PC-3 (cell line): Measurements from ENCODE around the gene FBXW7. TPM values are rescaled to one million over a fixed set of nuclear protein-coding genes. Genes with fewer than 3 reads are reported as not detected.

Source experiments
- ATAC-seq: fragments of 200-7000 bp; cut with Tn5 transposase; 2 replicates; pipeline ENCODE4 v1.9.1; 2020; ENCODE audit warnings: mild to moderate bottlenecking, moderate library complexity
- BruUV-seq: library from RNA; stranded (reverse); fragments of 400-500 nt; replicated peaks from 2 replicates; lab custom pipeline; 2021; lab: Mats Ljungman, UMichigan
- CTCF ChIA-PET: fragments of 300-600 bp; sonication (Branson Sonifier 250); formaldehyde crosslinking; loops from one replicate; lab custom pipeline; 2022; ENCODE audit warnings: antibody characterized with exemption; lab: Charles Lee
- POLR2A ChIA-PET: fragments of 300-600 bp; sonication (Branson Sonifier 250); formaldehyde crosslinking; loops from one replicate; lab custom pipeline; 2022; ENCODE audit warnings: antibody characterized with exemption; ENCODE audit not compliant: unreplicated experiment; lab: Charles Lee
- DNase-seq: peaks from one replicate; pipeline ENCODE4 v3.0.0-alpha.2; 2015
- H2AFZ ChIP-seq: fragments of 300-600 bp; sonication (generic); 2 replicates; pipeline ENCODE4 v1.6.0; 2016; ENCODE audit warnings: antibody characterized with exemption, low read length
- H3F3A ChIP-seq: fragments of 300-600 bp; sonication (generic); one replicate; pipeline ENCODE4 v1.6.0; 2017; ENCODE audit warnings: antibody characterized with exemption, low read length, control low read depth, mild to moderate bottlenecking; ENCODE audit not compliant: unreplicated experiment
- H3K27ac ChIP-seq: fragments of 300-600 bp; sonication (generic); 2 replicates; pipeline ENCODE4 v1.5.1; 2016; ENCODE audit warnings: mild to moderate bottlenecking, low read length
- H3K27me3 ChIP-seq: fragments of 300-600 bp; sonication (generic); 2 replicates; pipeline ENCODE4 v1.6.1; 2016; ENCODE audit warnings: low read length, mixed read lengths
- H3K36me3 ChIP-seq: fragments of 300-600 bp; sonication (generic); 2 replicates; pipeline ENCODE4 v1.6.1; 2016; ENCODE audit warnings: low read depth, mixed run types, low read length, mixed read lengths
- H3K4me1 ChIP-seq: fragments of 300-600 bp; sonication (generic); 2 replicates; pipeline ENCODE4 v1.5.1; 2016; ENCODE audit warnings: low read length; ENCODE audit not compliant: insufficient read depth
- H3K4me2 ChIP-seq: fragments of 300-600 bp; sonication (generic); 2 replicates; pipeline ENCODE4 v1.6.0; 2016; ENCODE audit warnings: low read length
- H3K4me3 ChIP-seq: fragments of 300-600 bp; sonication (generic); 2 replicates; pipeline ENCODE4 v1.5.1; 2016; ENCODE audit warnings: mild to moderate bottlenecking, low read length, mixed read lengths
- H3K79me2 ChIP-seq: fragments of 300-600 bp; sonication (generic); 2 replicates; pipeline ENCODE4 v1.6.1; 2017; ENCODE audit warnings: low read length, mixed read lengths
- H3K9ac ChIP-seq: fragments of 300-600 bp; sonication (generic); 2 replicates; pipeline ENCODE4 v1.6.0; 2016; ENCODE audit warnings: mild to moderate bottlenecking, low read length
- H3K9me2 ChIP-seq: fragments of 300-600 bp; sonication (generic); replicated peaks from 2 replicates; pipeline ENCODE4 v1.6.1; 2016; ENCODE audit warnings: mixed run types, low read length, mixed read lengths
- H3K9me3 ChIP-seq: fragments of 300-600 bp; sonication (generic); 2 replicates; pipeline ENCODE4 v1.6.1; 2016; ENCODE audit warnings: low read length, mixed read lengths
- H4K20me1 ChIP-seq: fragments of 300-600 bp; sonication (generic); 2 replicates; pipeline ENCODE4 v1.6.1; 2016; ENCODE audit warnings: low read length, mixed read lengths
- CTCF ChIP-seq: fragments of 300-600 bp; sonication (generic); conservative IDR thresholded peaks from 2 replicates; pipeline ENCODE4 v1.5.1; 2017; ENCODE audit warnings: antibody characterized with exemption, low read depth, mild to moderate bottlenecking, low read length
- EZH2 ChIP-seq: fragments of 300-600 bp; sonication (generic); IDR thresholded peaks from one replicate; pipeline ENCODE4 v1.6.1; 2017; ENCODE audit warnings: antibody characterized with exemption, mild to moderate bottlenecking, low read length; ENCODE audit not compliant: unreplicated experiment
- EZH2phosphoT487 ChIP-seq: fragments of 300-600 bp; sonication (generic); IDR thresholded peaks from 2 replicates; pipeline ENCODE4 v1.6.1; 2018; ENCODE audit warnings: mild to moderate bottlenecking, antibody characterized with exemption, low read length, borderline replicate concordance
- intact Hi-C: fragments of 100-400 bp; cut with micrococcal nuclease; formaldehyde crosslinking; loops from 2 replicates; pipeline ENCODE4 v1.9.0; 2023
- total RNA-seq: library from RNA; depleted of rRNA; stranded (reverse); fragments of >200 nt; gene quantifications from 2 replicates; pipeline ENCODE4 v1.2.3, GENCODE V29; 2014

Gene FBXW7
- total RNA-seq, 1 experiment from 2014 or later, result 24.3 TPM

DNA sequence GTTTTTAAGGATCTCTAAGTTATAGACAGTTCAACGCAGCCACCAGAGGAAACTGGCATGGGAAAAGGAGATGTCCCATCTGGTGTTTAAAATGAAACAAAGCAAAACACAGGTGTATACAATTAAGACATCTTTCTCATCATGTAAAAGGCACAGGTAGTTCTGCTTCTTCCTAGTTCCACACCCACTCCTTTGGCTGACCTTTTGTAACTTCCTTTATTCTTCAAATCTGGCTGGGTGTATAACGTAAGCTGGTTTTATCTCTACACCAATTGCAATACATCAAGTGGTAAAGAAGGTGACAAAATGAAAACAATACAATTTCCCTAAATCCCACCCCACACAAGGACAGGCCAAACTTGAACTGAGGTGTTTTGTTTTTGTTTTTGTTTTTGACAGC lies 27.3 kb upstream of the FBXW7 start:
- Histone ChIP-seq H3K4me1 (no peaks in the 10 kb centered on the region), H3K4me2 (no peak overlapping the region), H3K9me3 (no peaks in the 10 kb centered on the region), H2AFZ (no peak overlapping the region), H3K9ac (no peak overlapping the region), H4K20me1 (no peaks in the 10 kb centered on the region), H3K79me2 (no peaks in the 10 kb centered on the region), H3K4me3 (no peak overlapping the region), H3K27me3 (no peaks in the 10 kb centered on the region), H3K36me3 (no peaks in the 10 kb centered on the region), H3K27ac (no peak overlapping the region), H3K9me2 (no peaks in the 10 kb centered on the region), H3F3A (no peaks in the 10 kb centered on the region)
- DNase-seq (no peak), ATAC-seq (no peak)
- TF ChIP-seq CTCF, result no peak
- no peak for TF ChIP-seq EZH2phosphoT487
- TF ChIP-seq EZH2, result no peak
- ChIA-PET POLR2A (no interaction called here), CTCF (no interaction called here)
- no TSS peak for BruUV-seq
- intact Hi-C loops, result no loop called here

DNA sequence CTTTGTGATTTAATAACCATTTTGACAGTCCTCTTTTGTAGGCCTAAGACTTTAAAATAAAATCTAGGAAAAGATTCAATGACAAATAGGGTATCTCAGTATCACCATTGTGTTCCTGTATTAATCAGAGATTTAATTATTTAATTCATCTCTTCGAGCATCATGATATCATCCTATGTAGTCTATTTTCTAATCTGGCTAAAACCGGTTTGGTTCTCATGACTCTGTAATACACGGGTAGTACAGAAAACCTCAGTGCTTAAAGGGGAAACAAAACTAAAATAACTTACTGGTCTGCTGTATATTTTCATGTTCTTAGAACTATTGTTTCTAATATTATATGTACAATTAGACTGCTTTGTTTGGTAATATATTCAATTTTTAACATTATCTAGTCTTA lies 23.7 kb upstream of the FBXW7 start:
- Histone ChIP-seq H3F3A (no peaks in the 10 kb centered on the region), H3K4me3 (no peak overlapping the region), H3K79me2 (no peaks in the 10 kb centered on the region), H3K9me2 (no peaks in the 10 kb centered on the region), H3K9me3 (no peaks in the 10 kb centered on the region), H3K27me3 (no peaks in the 10 kb centered on the region), H3K4me2 (no peak overlapping the region), H3K9ac (no peak overlapping the region), H3K27ac (no peak overlapping the region), H3K36me3 (no peaks in the 10 kb centered on the region), H2AFZ (no peak overlapping the region), H3K4me1 (no peaks in the 10 kb centered on the region), H4K20me1 (no peaks in the 10 kb centered on the region)
- intact Hi-C loops, result no loop called here
- ChIA-PET POLR2A (no interaction called here), CTCF (no interaction called here)
- TF ChIP-seq EZH2 (no peak), CTCF (no peak), EZH2phosphoT487 (no peak)
- BruUV-seq, result no TSS peak
- DNase-seq, result no peak
- no peak for ATAC-seq

DNA sequence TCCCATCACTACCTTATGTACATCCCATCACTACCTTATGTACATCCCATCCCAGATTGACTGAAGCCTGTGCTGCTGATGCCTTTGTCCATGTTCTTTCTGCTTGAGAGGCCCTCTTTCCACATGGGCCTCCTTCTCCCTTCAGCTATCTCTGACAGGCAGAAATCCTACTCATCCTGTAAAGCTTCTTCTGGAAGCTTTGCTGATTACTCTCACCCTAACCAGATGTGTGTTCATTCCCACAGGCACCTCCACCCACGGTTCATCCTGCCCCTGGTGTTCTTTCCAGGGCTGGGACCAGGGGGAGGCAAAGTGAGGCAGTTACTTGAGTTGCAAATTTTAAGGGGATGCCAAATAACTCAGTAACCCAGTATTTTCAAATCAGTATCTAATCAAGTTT lies 22.5 kb upstream of the FBXW7 start:
- H3K9ac ChIP-seq, result no peak overlapping the region
- H4K20me1 ChIP-seq, result no peaks in the 10 kb centered on the region
- H3K9me3 ChIP-seq, result no peaks in the 10 kb centered on the region
- H3K4me2 ChIP-seq, result no peak overlapping the region
- H3K4me1 ChIP-seq, result no peaks in the 10 kb centered on the region
- H3K27me3 ChIP-seq, result no peaks in the 10 kb centered on the region
- no peak overlapping the region for H3K27ac ChIP-seq
- H3K4me3 ChIP-seq, result no peak overlapping the region
- ChIA-PET CTCF (no interaction called here), POLR2A (interaction anchor here (0.6 kb wide), 1 partner anchor 1691 kb away, joined by 11 read pairs; no protein-coding TSS in a partner anchor)
- H3K36me3 ChIP-seq, result no peaks in the 10 kb centered on the region
- intact Hi-C loops, result no loop called here
- ATAC-seq (no peak), DNase-seq (no peak)
- TF ChIP-seq EZH2phosphoT487, result no peak
- TF ChIP-seq EZH2, result no peak
- no peak for TF ChIP-seq CTCF
- H3K9me2 ChIP-seq, result no peaks in the 10 kb centered on the region
- H3K79me2 ChIP-seq, result no peaks in the 10 kb centered on the region
- no TSS peak for BruUV-seq
- H2AFZ ChIP-seq, result no peak overlapping the region
- no peaks in the 10 kb centered on the region for H3F3A ChIP-seq
